Lower leg skin (tissue), 3 donors: ENCODE measurements around the gene KCNMA1.

Experiments
- POLR2A ChIP-seq, 2 donors: fragments of 450-650 bp; IDR thresholded peaks; one replicate each; pipeline ENCODE4 v1.6.1; 2016 to 2017; ENCODE audit warnings: antibody characterized with exemption in 2 of 2, mild to moderate bottlenecking in 1 of 2, moderate library complexity in 1 of 2
- TF ChIP-seq, protein P1 (sequence below), 3 donors: fragments of 450-650 bp; IDR thresholded peaks; one replicate each; pipeline ENCODE4 v1.5.1; 2016; ENCODE audit warnings: antibody characterized with exemption in 3 of 3, mild to moderate bottlenecking in 3 of 3, moderate library complexity in 2 of 3

DNA sequence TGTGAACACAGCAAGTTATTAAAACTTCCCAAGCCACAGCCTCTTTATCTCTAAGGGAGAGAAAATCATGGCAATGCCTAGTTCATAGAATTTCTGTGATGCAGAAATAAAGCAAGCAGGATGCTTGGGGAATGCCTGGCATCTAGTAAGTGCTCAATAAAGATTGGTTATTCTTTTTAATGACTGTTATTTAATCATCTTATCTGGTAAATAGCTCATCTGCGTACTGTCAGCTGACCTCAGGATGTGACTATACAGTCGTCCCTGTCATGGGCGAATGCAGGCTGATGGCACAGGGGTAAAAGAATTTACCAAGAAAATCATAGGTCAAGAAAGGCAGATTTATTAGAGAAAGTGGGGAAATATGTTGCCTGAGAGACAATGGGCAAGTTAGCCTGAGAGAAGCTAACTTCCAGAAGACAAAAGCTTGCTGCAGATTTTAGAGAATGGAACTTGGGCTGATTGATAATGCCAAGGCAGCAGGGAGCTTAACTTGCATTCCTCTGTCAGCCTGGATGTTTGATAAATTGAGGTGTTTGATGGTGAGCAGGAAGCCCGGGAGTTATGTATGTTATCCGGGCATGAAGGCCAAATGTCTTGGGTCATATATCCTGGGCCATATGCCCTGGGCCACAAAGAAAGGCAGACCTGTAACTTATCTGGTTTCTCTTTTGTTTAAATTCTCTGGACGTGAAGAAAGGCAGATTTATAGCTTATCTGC, 126.0 kb downstream of the KCNMA1 start:
- TF ChIP-seq, protein P1, sequence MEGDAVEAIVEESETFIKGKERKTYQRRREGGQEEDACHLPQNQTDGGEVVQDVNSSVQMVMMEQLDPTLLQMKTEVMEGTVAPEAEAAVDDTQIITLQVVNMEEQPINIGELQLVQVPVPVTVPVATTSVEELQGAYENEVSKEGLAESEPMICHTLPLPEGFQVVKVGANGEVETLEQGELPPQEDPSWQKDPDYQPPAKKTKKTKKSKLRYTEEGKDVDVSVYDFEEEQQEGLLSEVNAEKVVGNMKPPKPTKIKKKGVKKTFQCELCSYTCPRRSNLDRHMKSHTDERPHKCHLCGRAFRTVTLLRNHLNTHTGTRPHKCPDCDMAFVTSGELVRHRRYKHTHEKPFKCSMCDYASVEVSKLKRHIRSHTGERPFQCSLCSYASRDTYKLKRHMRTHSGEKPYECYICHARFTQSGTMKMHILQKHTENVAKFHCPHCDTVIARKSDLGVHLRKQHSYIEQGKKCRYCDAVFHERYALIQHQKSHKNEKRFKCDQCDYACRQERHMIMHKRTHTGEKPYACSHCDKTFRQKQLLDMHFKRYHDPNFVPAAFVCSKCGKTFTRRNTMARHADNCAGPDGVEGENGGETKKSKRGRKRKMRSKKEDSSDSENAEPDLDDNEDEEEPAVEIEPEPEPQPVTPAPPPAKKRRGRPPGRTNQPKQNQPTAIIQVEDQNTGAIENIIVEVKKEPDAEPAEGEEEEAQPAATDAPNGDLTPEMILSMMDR (IDR thresholded peaks at IDR 0.05): no peak
- no peak for TF ChIP-seq POLR2A (IDR thresholded peaks at IDR 0.05)
